Nucleus accumbens (tissue), 56 donors: ENCODE results near the gene SELENOO.
A peak's percentile ranks its signal among the peaks of the same experiment; 100 is the strongest.

ENCODE experiments used
- DNase-seq, 56 donors: peaks; one replicate each; lab custom pipeline; 2025; lab: John Stamatoyannopoulos, UW

SELENOO gene

GRCh38 chr22:50210378-50211139 lies 9.7 kb downstream of the SELENOO start:
- DNase-seq: no peak

- no peak for DNase-seq
Observed at GRCh38 chr22:50211147-50211546, 10.3 kb downstream of the SELENOO start.

GRCh38 chr22:50213263-50213662 lies 12.5 kb downstream of the SELENOO start:
- no peak for DNase-seq

- peak in 1 of 56 donors; percentile 36 for DNase-seq
Observed at GRCh38 chr22:50215297-50216054, 14.7 kb downstream of the SELENOO start.

GRCh38 chr22:50216055-50216683 lies 15.4 kb downstream of the SELENOO start:
- no peak for DNase-seq

GRCh38 chr22:50216684-50217520 lies 16.1 kb downstream of the SELENOO start:
- no peak for DNase-seq

- no peak for DNase-seq
Observed at GRCh38 chr22:50217543-50218152, 16.8 kb downstream of the SELENOO start.

- no peak for DNase-seq
Observed at GRCh38 chr22:50218153-50218995, 17.6 kb downstream of the SELENOO start.

GRCh38 chr22:50218996-50219727 lies 18.4 kb downstream of the SELENOO start:
- DNase-seq: peak in 3 of 56 donors; percentile 20 to 36 (median 34)

- no peak for DNase-seq
Observed at GRCh38 chr22:50219800-50220602, 19.2 kb downstream of the SELENOO start.

GRCh38 chr22:50220603-50221409 lies 20.0 kb downstream of the SELENOO start:
- DNase-seq: no peak

- DNase-seq: no peak
Observed at GRCh38 chr22:50221410-50222300, 20.8 kb downstream of the SELENOO start.

GRCh38 chr22:50222508-50222907 lies 21.7 kb downstream of the SELENOO start:
- DNase-seq: no peak

- no peak for DNase-seq
Observed at GRCh38 chr22:50224071-50224470, 23.3 kb downstream of the SELENOO start.

- DNase-seq: no peak
Observed at GRCh38 chr22:50225200-50225969, 24.6 kb downstream of the SELENOO start.
